Measurements from ENCODE around the gene SYNGR1.
"Not testable (repeated sequence)": the region's sequence is repeated elsewhere in the genome, so short reads cannot be mapped to it uniquely, and the experiment has no call there.

The SYNGR1 gene

GRCh38 chr22:39409516-39410029 lies 59.8 kb downstream of the SYNGR1 start:
- DNase-seq (ENCODE audit: low read depth) = no peak

- DNase-seq (ENCODE audit: low read depth) = no peak
Measured at GRCh38 chr22:39410264-39410663, 60.5 kb downstream of the SYNGR1 start.

- not testable (repeated sequence) for DNase-seq (ENCODE audit: low read depth)
Measured at GRCh38 chr22:39411828-39412365, 62.1 kb downstream of the SYNGR1 start.

GRCh38 chr22:39413204-39413603 lies 63.4 kb downstream of the SYNGR1 start:
- not testable (repeated sequence) for DNase-seq (ENCODE audit: low read depth)

GRCh38 chr22:39414377-39414776 lies 64.6 kb downstream of the SYNGR1 start:
- no peak for DNase-seq (ENCODE audit: low read depth)

- DNase-seq (ENCODE audit: low read depth) = no peak
Measured at GRCh38 chr22:39414886-39415285, 65.1 kb downstream of the SYNGR1 start.

GRCh38 chr22:39415506-39415905 lies 65.7 kb downstream of the SYNGR1 start:
- DNase-seq (ENCODE audit: low read depth) = no peak

- no peak for DNase-seq (ENCODE audit: low read depth)
Measured at GRCh38 chr22:39416319-39416718, 66.5 kb downstream of the SYNGR1 start.

GRCh38 chr22:39417641-39418040 lies 67.8 kb downstream of the SYNGR1 start:
- DNase-seq (ENCODE audit: low read depth) = no peak

GRCh38 chr22:39418696-39419095 lies 68.9 kb downstream of the SYNGR1 start:
- DNase-seq (ENCODE audit: low read depth) = no peak

GRCh38 chr22:39419096-39419495 lies 69.3 kb downstream of the SYNGR1 start:
- DNase-seq (ENCODE audit: low read depth) = no peak

- no peak for DNase-seq (ENCODE audit: low read depth)
Measured at GRCh38 chr22:39419911-39420310, 70.1 kb downstream of the SYNGR1 start.

GRCh38 chr22:39421691-39422090 lies 71.9 kb downstream of the SYNGR1 start:
- no peak for DNase-seq (ENCODE audit: low read depth)

GRCh38 chr22:39422101-39422500 lies 72.3 kb downstream of the SYNGR1 start:
- no peak for DNase-seq (ENCODE audit: low read depth)

- no peak for DNase-seq (ENCODE audit: low read depth)
Measured at GRCh38 chr22:39422721-39423120, 72.9 kb downstream of the SYNGR1 start.

GRCh38 chr22:39423976-39424375 lies 74.2 kb downstream of the SYNGR1 start:
- DNase-seq (ENCODE audit: low read depth) = no peak

- no peak for DNase-seq (ENCODE audit: low read depth)
Measured at GRCh38 chr22:39426380-39427043, 76.7 kb downstream of the SYNGR1 start.

GRCh38 chr22:39427751-39428596 lies 78.2 kb downstream of the SYNGR1 start:
- no peak for DNase-seq (ENCODE audit: low read depth)

GRCh38 chr22:39428597-39429071 lies 78.8 kb downstream of the SYNGR1 start:
- DNase-seq (ENCODE audit: low read depth) = no peak

GRCh38 chr22:39429186-39429585 lies 79.4 kb downstream of the SYNGR1 start:
- DNase-seq (ENCODE audit: low read depth) = no peak

GRCh38 chr22:39429916-39430575 lies 80.3 kb downstream of the SYNGR1 start:
- DNase-seq (ENCODE audit: low read depth) = no peak

- DNase-seq (ENCODE audit: low read depth) = no peak
Measured at GRCh38 chr22:39430576-39431150, 80.9 kb downstream of the SYNGR1 start.
